DMS53 treated with DMSO at 0.1 percent for 48 hours (cell line): ENCODE measurements around the gene SACS.

ENCODE experiments used
- DNase-seq: peaks from one replicate; lab custom pipeline; 2025; ENCODE audit not compliant: unreplicated experiment; lab: John Stamatoyannopoulos, UW

Gene SACS, protein sequence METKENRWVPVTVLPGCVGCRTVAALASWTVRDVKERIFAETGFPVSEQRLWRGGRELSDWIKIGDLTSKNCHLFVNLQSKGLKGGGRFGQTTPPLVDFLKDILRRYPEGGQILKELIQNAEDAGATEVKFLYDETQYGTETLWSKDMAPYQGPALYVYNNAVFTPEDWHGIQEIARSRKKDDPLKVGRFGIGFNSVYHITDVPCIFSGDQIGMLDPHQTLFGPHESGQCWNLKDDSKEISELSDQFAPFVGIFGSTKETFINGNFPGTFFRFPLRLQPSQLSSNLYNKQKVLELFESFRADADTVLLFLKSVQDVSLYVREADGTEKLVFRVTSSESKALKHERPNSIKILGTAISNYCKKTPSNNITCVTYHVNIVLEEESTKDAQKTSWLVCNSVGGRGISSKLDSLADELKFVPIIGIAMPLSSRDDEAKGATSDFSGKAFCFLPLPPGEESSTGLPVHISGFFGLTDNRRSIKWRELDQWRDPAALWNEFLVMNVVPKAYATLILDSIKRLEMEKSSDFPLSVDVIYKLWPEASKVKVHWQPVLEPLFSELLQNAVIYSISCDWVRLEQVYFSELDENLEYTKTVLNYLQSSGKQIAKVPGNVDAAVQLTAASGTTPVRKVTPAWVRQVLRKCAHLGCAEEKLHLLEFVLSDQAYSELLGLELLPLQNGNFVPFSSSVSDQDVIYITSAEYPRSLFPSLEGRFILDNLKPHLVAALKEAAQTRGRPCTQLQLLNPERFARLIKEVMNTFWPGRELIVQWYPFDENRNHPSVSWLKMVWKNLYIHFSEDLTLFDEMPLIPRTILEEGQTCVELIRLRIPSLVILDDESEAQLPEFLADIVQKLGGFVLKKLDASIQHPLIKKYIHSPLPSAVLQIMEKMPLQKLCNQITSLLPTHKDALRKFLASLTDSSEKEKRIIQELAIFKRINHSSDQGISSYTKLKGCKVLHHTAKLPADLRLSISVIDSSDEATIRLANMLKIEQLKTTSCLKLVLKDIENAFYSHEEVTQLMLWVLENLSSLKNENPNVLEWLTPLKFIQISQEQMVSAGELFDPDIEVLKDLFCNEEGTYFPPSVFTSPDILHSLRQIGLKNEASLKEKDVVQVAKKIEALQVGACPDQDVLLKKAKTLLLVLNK (N-terminal part only)

DNA sequence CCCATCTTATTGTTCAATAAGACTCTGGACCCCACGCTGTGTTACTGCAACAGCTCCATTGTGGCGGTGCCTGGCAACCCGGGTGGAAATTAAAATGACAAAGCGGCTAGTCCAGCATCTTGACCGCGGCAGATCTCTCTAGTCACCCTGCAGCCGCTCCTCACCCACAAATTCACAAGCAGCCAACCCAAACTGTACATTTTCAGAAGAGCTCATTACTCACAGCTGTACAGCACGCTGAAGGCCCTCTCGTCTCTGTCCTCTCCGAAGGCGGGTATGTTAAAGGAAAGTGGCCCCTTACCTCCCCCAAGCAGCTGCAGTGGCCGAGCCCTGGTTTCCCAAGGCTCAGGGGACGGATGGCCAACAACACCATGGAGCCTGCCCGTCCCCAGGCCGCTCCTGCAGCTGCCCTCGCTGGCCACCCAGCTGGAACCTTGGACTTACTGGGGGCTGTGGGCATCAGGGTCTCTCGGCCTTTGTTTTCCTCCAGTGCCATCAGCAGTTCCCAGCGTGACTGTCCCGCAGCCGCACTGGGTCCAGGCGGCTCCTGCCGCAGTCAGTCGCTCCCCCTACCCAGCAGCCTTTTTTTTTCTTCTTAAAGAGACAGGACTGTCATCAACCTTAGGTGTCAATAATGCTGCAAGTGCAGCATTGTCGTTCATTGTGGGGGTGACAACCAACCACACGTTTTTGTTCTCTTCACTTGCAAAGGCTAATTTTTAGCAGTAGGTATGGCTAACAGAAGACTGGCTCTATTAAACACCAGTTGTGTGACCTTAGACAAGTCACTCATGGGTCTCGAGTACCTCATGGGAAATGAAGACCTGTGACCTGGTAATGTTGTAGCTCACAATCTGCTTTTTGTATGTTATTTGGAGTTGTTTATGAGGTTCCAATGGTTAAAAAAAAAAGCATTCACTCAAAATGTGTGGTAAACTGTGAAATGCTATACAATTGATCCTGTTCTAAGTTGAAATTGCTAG, at the start of gene SACS:
SACS (minus strand) TSS at position 532 of the 983 bp plus-strand sequence. CDS start 22,463 bp downstream, outside the sequence.
- DNase-seq: peak; percentile 36

DNA sequence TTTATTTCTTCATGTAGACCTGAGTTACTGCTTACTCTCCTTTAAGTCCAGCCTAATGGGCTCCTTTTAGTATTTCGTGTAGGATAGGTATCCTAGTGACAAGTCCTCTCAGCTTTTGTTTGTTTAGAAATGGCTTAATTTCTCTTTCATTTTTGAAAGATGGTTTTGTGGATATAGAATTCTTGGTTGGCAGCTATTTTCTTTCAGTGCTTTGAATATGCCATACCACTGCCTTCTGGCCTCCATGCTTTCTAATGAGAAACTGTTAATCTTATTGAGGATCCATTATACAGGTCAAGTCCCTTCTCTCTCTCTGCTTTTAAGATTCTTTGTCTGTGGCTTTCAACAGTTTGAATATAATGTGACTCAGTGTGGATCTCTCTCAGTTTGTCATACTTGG, 46.8 kb upstream of the SACS start:
- no peak for DNase-seq

DNA sequence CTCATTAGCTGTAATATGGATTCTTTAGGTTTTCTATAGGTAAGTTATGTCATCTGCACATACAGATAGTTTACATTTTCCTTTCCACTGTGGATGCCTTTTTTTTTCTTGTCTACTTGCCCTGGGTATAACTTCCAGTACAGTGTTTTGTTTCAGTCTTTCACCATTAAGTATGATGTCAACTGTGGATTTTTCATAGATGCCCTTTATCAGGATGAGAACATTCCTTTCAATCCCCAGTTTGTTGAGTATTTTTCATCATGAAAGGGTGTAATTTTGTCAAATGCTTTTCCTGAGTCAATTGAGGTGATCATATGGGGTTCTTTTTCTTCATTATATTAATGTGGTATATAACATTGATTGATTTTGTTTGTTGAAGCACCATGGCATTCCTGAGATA, 43.6 kb upstream of the SACS start:
- DNase-seq: no peak

DNA sequence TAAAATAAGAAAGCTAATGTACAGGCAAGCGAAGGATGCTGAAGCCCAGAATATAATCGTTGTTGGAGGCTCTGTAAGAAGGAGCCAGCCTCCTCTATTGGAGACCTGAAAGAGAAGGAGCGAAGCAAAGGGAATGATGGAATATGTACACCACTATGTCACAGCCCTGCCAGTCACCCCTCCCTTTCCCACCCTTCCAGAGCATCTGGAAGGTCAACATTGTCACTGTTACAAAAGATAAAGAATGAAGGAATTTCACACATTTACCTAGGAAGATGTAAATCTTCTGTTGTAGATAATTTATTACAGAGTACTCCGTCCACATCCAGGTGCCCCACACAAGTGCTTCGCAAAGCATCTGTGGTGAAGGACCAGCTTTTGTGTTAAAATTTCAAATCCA, 39.7 kb upstream of the SACS start:
- no peak for DNase-seq

DNA sequence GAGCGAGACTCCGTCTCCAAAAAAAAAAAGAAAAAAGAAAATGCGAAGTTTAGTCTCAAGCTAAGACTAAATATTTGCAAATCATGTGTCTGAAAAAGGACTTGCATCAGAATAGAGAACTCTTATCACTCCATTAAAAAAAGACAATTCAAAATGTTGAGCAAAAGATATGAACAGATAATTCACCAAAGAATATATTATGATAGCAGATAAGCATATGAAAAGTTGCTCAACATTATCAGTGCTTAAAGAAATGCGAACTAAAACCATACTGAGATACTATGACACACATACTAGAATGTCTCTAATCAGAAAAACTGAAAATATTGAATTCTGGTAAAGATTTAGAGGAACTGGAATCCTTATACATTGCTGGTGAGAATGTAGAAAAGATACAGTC, 38.7 kb upstream of the SACS start:
- DNase-seq: no peak

DNA sequence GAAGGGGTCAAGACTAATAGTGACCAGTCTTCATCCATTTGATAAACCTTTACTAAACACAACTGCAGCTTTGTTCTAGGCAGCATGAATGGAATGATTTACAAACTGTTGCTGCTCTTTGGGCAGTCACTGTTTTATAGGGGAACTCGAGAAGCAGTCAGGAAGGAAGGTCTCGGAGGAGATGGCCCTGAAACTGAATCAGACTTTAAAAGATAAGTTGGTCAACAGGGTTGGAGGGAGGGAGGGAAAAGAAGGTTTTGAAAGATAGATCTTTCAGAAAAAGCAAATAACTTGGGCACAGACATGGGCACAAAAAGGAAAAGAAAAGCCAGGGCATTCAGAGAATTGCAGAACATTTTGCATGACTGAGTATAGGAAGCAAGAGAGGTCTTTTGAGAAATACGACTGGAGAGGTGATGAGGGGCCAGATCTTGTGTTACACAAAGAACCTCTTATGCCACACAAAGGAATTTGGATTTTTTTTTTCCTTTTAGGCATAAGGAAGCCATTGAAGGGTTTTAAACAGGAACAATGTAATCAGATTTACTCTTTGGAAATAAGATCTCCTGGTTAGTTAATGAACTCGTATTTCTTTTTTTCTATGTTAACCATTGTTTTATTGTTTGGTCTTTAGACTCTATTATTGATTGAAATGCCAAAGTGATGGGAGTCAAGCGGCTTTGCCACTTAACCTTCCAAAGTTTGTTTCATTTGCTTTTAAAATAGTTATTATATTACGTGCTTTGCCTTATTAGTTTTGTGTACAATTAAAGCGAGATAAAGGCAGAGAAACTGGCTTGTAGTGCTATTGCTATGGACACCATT, 37.5 kb upstream of the SACS start:
- DNase-seq: no peak

DNA sequence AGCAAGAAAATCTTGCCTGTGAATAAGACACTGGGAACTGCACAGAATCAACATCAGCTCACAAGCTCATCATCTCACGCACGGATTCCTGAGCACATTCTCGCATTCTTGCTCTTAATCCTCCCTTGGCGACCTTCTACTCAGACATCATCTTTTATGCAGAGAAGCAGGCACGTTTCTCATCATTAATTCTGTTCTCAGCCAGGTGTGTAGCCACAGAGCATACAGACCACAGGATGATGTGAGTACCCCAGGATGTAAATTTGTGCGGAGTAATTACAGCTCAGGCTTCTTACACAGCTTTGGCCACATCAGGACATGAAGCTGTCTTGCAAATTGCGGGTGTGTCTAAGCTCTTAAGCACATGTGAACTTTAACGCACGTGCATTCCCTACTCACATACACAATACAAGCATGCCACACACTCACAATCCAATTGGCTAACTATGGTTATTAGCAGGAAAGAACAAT, 36.5 kb upstream of the SACS start:
- no peak for DNase-seq

DNA sequence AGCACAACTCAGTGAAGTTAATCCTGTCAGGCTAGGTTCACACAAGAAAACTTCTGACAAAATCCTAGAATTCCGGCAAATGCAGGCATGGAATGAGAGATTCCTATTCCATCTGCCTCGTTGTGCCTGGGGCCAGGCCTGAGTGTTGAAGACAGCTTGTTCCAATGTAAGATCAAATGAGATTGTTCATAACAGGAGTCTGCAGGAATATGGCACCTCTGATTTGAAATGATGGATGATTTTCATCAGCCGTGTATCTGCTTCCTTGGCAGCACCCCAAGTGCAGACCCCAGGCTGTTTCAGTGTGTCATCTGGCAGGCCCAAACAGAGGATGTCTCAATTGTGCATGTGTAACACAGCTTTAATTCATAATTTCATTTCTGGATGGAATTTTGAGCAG, 35.3 kb upstream of the SACS start:
- DNase-seq: no peak

DNA sequence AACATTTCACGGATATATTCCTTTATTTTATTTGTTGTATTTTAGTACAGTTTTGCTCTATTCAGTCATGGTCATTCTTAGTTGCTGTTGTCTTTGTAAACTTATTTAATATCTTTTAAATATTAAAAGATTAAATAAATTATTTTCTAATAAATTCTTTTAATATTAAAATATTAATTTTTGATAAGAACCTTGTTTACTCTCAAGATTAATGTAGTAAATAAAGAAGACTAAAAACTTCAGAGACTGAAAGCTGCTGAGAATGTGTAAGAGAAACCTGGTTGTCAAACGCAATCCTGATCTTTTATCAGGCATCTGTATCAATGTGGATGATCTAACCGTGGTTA, 34.4 kb upstream of the SACS start:
- no peak for DNase-seq

DNA sequence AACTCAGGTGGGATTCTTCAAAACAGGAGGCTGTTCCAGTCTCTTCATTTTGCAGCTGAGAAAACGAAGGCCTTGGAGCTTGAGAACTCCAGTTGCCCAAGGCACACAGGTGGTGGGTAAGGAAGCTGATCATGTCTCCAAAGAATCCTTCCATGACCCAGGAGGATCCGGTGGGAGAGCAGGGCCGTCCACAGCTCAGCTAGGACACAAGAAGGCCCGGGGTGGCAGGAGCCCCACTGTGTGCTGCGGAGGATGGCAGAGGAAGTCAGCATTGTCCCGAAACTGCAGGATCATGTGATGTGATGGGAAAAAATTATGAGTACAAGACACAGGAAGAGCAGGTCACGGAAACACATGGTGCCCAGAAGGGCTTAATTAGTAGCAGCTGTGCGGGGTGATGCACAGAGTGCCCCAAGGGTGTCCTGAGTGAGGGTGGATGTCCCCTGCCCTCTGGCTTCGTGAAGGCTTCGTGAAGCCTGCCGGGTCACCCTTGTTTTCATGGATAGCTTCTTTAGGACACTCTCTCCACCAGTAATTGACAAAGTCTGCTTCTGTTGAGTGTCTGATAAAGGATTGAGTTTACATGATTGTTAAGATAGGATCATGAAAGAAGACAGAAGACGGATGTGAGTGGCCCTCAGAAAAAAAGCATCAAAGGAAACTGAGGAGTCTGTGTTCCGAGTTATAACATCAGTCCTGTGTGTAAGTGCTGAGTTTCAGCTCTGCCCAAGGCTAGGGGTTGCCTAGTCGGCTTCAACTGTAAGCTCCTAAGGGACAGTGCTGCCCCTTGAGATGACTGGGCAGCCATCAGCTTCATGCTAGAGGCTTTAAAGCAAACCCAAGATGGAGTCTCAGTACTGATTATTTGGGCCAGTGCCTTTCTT, 33.8 kb upstream of the SACS start:
- no peak for DNase-seq

DNA sequence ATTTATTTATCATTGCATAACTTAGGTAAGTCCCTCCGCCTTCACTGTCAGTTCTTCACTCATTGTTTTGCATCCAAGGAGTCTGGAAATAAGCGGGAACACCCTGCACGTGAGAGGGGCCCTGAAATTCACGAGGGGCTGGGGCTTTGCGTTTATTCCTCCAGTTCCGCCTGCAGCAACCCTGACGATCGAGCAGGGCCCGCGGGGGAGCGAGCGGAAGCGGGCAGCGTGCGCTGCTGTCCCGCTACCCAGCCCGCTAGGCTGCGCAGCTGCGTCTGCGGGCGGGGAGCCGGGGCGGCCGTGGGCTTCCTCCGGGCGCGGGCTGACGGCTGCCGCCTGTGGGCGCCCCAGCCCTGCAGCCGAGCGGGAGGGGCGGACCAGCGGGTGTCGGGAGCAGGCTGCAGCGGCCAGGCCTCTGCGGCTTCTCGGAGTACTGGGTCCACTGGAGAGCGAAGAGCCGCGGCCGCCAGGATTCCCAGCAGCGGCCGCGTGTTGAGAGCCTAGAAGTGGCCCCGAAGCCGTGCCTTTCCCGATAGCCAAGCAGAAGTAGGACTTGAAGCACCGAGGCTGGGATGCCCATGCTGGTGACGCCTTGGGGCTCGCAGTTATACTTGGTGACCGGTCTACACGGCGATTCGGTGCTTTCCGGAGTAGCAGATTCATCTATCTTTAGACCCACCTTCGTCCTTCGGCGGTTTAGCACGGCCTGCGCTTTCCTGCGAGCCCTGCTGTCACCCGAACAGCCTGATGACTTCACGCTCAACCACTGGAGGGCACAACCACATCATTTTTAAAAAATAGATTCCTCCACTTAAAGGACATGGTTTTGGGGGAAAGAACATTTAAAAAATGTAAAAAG, 32.9 kb upstream of the SACS start:
- DNase-seq: peak; percentile 76

DNA sequence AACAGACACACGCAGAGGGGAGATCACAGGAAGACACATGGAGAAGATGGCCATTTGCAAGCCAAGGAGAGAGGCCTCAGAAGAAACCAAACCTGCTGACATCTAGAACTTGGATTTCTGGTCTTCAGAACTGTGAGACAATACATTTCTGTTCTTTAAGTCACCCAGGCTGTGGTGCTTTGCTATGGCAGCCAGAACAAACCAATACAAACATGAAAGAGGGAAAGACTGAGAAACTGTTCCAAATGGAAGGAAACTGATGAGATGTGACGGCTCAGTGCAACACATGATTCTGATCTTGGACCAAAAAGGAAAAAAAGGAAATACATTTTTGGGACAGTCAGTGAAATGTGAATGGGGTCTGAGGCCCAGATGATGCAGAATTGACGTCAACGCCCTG, 30.2 kb upstream of the SACS start:
- no peak for DNase-seq

DNA sequence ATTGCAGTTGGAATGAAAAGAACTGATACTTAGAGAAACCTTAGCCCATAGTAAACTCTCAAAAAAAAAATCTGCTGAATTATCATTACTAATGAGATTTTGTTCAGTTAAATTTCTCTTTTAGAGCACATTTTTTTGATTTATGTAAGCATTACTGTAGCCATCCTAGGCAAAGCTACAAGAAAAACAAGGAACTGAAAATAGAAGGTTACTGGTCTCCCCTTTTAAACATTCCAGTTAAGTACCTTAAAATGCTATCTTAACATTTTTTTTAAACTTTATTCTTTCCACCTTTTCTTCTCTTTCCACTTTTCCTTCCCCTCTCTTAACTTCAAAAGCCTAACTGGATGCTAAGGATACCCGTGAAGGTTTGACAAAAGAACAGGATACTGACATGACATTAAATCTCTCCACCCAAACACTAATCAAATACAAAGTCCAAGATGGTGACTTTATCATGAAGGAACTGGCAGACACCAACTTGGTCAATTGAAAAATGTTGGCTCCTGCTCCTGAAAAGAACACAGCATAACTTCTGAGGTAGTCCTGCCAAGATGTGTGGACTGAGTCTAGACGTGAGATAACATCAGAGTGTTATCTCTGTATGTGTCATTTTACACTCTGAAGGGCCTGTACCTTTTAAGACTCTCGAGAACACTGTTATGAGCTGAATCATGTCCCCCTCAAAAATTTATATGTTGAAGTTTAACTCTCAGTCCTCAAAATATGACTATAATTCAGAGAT, 29.5 kb upstream of the SACS start:
- no peak for DNase-seq

DNA sequence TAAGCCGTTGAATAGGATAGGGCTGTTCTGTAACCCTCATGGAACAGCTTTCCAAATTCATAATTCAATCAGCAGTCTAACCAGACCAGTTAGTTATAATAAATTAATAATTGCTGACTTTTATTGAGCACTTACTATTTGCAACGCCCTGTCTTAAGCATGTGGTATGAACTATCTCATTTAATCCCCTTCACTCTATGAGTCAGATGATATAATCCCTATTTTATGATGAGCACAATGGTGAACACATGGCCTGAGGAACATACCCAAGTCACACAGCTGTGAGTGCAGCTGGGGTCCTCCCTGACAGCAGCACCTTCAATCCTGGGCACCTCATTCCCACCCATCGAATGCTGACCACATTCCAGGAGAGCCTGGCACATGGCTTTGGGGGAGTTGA, 28.0 kb upstream of the SACS start:
- DNase-seq: no peak

DNA sequence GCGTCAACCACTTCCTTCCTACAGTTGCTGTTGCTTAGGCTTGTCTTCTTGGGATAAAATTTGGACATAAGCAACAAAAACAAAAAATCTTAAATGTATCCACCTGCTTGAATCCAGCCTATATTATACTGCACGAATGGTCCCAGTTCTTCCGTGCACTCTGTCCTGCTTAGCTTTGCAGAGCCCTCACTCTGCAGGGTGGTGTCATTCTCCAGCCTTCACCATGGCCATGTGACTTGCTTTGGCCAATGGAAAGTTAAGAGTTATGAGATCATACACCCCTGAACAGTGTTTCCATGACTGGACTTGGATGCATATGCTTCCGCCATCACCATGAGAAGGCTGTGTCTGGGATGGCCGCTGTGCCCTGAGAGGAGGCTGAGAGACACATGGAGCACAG, 27.4 kb upstream of the SACS start:
- DNase-seq: no peak

DNA sequence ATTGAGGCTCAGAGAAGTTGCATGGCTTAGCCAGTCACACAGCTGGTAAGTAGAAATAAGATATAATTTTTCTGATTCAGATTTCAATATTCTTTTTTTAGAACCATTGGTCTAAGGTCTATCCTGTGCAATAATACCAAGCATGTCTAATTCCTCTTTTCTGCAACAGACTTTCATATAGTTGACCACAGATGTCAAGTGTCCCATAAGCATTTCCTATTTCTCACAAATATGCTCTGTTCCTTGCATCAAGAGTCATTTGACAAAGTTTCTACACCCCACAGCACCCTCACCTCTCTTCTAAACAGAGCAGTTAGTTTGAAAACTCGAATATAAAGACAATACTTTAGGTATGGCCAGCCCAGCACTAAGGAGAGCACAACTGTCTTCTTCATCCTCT, 26.8 kb upstream of the SACS start:
- DNase-seq: no peak

DNA sequence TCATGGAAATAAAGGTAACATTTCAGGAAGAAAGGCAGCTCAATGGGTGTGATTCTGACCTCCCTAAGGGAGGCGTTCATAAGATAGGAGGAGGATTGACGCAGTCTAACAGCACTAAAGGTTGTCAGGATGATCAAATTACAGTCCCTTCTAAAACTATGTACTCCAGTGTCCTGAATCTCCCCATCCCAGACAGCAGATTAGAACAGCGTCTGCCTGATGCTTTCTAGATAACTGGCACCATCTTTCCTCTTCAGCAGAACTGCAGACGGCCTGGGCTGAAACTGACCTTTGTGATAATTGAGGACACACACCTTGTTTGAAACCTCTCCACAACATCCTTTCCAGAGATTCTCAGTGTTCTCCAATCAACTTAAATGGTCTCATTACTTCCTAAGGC, 25.5 kb upstream of the SACS start:
- DNase-seq: no peak
